HFF-Myc (cell line): Measurements from ENCODE around the gene GRM8.
A peak's percentile ranks its signal among the peaks of the same experiment; 100 is the strongest.

ENCODE experiments used
- DNase-seq: peaks from one replicate; pipeline ENCODE4 v3.0.0-alpha.2; 2011; ENCODE audit warnings: low read depth; ENCODE audit errors: extremely low read depth
- H3K4me3 ChIP-seq: replicated peaks from 2 replicates; pipeline ENCODE4 v1.5.1; 2011; ENCODE audit warnings: low read depth, mild to moderate bottlenecking, control low read depth, low read length
- CTCF ChIP-seq: IDR thresholded peaks from 2 replicates; pipeline ENCODE4 v1.5.1; 2012; ENCODE audit warnings: mild to moderate bottlenecking, low read depth, low read length, control low read depth; ENCODE audit errors: missing control alignments

GRM8 gene

DNA sequence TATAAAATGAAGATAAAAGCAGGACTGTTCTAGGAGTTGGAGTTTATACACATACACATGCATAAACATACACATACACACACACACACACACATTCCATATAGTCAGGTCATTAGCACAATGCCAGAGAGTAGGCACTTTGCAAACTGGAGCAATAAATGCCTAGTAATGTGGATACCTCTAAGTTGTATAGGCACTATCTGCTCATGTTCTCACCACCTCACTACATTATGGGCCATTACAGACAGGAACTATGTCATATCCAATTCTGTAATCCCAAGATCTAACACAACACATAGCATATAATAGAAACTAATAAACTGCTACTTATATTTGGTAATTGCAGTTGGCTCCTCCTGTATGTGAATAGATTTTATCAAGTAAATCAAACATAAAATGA lies 115.6 kb downstream of the GRM8 start:
- TF ChIP-seq CTCF, result no peak
- no peak for DNase-seq
- no peak overlapping the region for H3K4me3 ChIP-seq

GRCh38 chr7:127135871-127136485 lies 116.8 kb downstream of the GRM8 start:
- TF ChIP-seq CTCF, result no peak
- H3K4me3 ChIP-seq, result no peak overlapping the region
- no peak for DNase-seq

DNA sequence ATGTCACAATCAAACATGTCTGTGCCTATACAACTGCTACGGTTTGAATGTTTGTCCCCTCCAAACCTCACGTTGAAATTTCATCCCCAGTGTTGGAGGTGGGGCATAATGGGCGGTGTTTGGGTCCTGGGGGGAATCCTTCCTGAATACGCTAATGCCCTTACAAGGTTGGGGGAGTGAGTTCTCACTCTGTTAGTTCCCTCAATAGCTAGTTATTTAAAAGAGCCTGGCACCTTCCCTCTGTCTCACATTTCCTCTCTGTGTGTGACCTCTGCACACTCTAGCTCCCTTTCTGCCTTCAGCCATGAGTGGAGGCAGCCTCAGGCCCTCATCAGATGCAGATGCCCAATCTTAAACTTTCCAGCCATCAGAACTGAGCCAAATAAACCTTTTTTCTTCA lies 129.5 kb downstream of the GRM8 start:
- no peak for TF ChIP-seq CTCF
- H3K4me3 ChIP-seq, result no peak overlapping the region
- DNase-seq, result no peak

GRCh38 chr7:127119517-127119916 lies 133.2 kb downstream of the GRM8 start:
- no peak overlapping the region for H3K4me3 ChIP-seq
- TF ChIP-seq CTCF, result no peak
- DNase-seq, result no peak

DNA sequence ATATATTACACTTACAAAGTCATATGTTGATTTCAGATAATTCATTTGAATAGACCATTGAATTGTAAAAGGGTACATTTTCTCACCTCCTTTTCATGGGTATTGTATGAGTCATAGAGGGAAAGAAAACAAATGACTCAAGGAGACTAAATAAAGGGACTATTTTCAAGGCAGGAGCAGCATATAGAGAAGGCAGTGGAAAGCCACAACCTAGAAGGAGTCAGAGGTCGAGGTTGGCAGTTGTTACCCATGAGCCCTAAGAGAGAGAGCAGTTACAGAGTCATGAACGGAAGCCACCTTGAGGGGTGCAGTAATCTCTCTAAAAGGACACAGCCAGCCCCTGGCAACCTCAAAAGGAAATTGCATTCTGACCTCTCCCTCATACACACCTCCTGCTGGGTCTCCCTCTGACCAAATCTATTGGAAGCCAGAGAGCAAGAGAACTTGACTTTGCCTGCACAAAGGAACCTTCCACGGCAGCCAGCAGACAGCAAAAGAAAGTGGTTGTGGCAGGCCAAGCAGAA lies 137.9 kb downstream of the GRM8 start:
- no peak overlapping the region for H3K4me3 ChIP-seq
- no peak for TF ChIP-seq CTCF
- no peak for DNase-seq

DNA sequence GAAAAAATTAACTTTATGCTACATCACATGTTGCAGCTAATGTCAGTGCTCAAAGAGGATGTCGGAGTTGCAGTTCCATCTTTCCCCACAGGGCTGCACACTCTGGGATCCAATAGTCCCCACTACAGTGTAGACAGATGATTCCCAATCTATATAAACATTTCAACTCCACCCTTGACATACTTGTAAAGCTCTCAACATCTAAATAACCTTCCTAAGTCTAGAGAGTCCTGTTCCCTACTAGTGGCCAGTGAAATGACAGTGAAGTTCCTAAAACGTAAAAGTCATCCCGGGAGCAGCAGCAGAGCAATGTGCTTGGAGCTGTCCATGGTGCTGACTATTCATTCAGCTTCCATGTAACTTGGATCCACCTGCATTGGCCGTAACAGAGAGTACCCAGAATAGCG lies 145.1 kb downstream of the GRM8 start:
- DNase-seq, result peak; percentile 33
- no peak overlapping the region for H3K4me3 ChIP-seq
- TF ChIP-seq CTCF, result peak; percentile 35

DNA sequence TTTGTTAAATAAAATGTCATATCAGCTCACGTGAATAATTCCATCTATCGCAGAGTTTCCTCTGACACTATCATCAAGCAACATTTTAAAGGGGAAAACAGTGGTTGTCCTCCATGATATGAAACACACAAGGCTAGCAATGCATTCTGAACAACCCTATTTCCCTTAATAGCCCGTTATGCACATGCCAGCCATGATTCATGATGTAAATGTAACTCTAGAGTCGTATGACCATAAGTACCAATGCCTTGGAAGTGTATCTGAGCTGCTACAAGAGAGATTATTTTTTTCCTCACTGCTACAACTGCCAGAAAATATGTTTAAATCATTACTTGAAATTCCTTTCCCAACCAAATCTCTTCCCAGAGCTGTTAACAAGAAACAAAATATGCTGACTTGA lies 159.4 kb downstream of the GRM8 start:
- DNase-seq, result no peak
- no peak for TF ChIP-seq CTCF
- H3K4me3 ChIP-seq, result no peak overlapping the region
